ENCODE measurements around the gene CCDC171. TPM values are rescaled to one million over a fixed set of nuclear protein-coding genes. Genes with fewer than 3 reads are reported as not detected.

Gene CCDC171
- total RNA-seq, 4 donors from 2014 or later, result 1.1 to 5.1 (median 3.6) TPM

GRCh38 chr9:15735083-15735857 lies 182.4 kb downstream of the CCDC171 start:
- H3K4me3 ChIP-seq, result no peak overlapping the region
- H3K27ac ChIP-seq, result no peak overlapping the region
- H3K36me3 ChIP-seq, result no peaks in the 10 kb centered on the region
- 68 to 75% methylated on average over 5 of the region's 5 CpGs for WGBS, 2 donors (ENCODE audit: low coverage in 1 of 2)
- peaks cover 0 to 6% (median 0%) of the 10 kb centered on the region in 4 donors for H3K4me1 ChIP-seq
- no peaks in the 10 kb centered on the region for H3K27me3 ChIP-seq
- in situ Hi-C loops (cut with MboI; ENCODE audit: low pct_ligation_motif_present in 1 of 4, low pct_unique_long_range_greater_than_20kb in 1 of 4, low sequenced_read_pairs in 3 of 4) (no loop called here), intact Hi-C loops (cut with DNase I; ENCODE audit: low total_unique reads) (no loop called here)
- TF ChIP-seq CTCF (IDR thresholded peaks at IDR 0.05), result no peak
- TF ChIP-seq EP300 (IDR thresholded peaks at IDR 0.05; ENCODE audit: low read depth), result no peak
- TF ChIP-seq POLR2AphosphoS5 (IDR thresholded peaks at IDR 0.05), result no peak
- TF ChIP-seq POLR2A (IDR thresholded peaks at IDR 0.05), result no peak
- no peaks in the 10 kb centered on the region for H3K9me3 ChIP-seq
- DNase-seq, result no peak

- H3K27ac ChIP-seq, result no peak overlapping the region
- in situ Hi-C loops (cut with MboI; ENCODE audit: low pct_ligation_motif_present in 1 of 4, low pct_unique_long_range_greater_than_20kb in 1 of 4, low sequenced_read_pairs in 3 of 4) (no loop called here), intact Hi-C loops (cut with DNase I; ENCODE audit: low total_unique reads) (no loop called here)
- H3K9me3 ChIP-seq, result no peaks in the 10 kb centered on the region
- no peak overlapping the region for H3K4me3 ChIP-seq
- no peaks in the 10 kb centered on the region for H3K27me3 ChIP-seq
- peaks cover 0 to 6% (median 0%) of the 10 kb centered on the region in 4 donors for H3K4me1 ChIP-seq
- 95% methylated on average over 6 of the region's 6 CpGs; no CpG with 5 or more reads in 1 of the 2 donors for WGBS, 2 donors (ENCODE audit: low coverage in 1 of 2)
- TF ChIP-seq POLR2A (IDR thresholded peaks at IDR 0.05) (no peak), CTCF (IDR thresholded peaks at IDR 0.05) (no peak), EP300 (IDR thresholded peaks at IDR 0.05; ENCODE audit: low read depth) (no peak), POLR2AphosphoS5 (IDR thresholded peaks at IDR 0.05) (no peak)
- DNase-seq, result no peak
- H3K36me3 ChIP-seq, result no peaks in the 10 kb centered on the region
These were observed 183.7 kb downstream of the CCDC171 start for GRCh38 chr9:15736569-15736968.

GRCh38 chr9:15738011-15738410 lies 185.2 kb downstream of the CCDC171 start:
- Histone ChIP-seq H3K9me3 (no peaks in the 10 kb centered on the region), H3K4me3 (no peak overlapping the region), H3K4me1 (peaks cover 0 to 6% (median 0%) of the 10 kb centered on the region in 4 donors), H3K27ac (no peak overlapping the region), H3K27me3 (no peaks in the 10 kb centered on the region), H3K36me3 (no peaks in the 10 kb centered on the region)
- in situ Hi-C loops (cut with MboI; ENCODE audit: low pct_ligation_motif_present in 1 of 4, low pct_unique_long_range_greater_than_20kb in 1 of 4, low sequenced_read_pairs in 3 of 4), result no loop called here
- intact Hi-C loops (cut with DNase I; ENCODE audit: low total_unique reads), result no loop called here
- WGBS, 2 donors (ENCODE audit: low coverage in 1 of 2), result 50 to 53% methylated on average over 1 of the region's 1 CpG
- DNase-seq, result no peak
- TF ChIP-seq CTCF (IDR thresholded peaks at IDR 0.05), result no peak
- no peak for TF ChIP-seq POLR2AphosphoS5 (IDR thresholded peaks at IDR 0.05)
- TF ChIP-seq POLR2A (IDR thresholded peaks at IDR 0.05), result no peak
- TF ChIP-seq EP300 (IDR thresholded peaks at IDR 0.05; ENCODE audit: low read depth), result no peak

GRCh38 chr9:15741015-15741414 lies 188.2 kb downstream of the CCDC171 start:
- WGBS, 2 donors (ENCODE audit: low coverage in 1 of 2), result 44 to 93% methylated on average over 1 to 2 of the region's 2 CpGs
- Histone ChIP-seq H3K27me3 (no peaks in the 10 kb centered on the region), H3K4me1 (no peaks in the 10 kb centered on the region), H3K4me3 (no peak overlapping the region), H3K9me3 (no peaks in the 10 kb centered on the region), H3K36me3 (no peaks in the 10 kb centered on the region), H3K27ac (no peak overlapping the region)
- no peak for DNase-seq
- no peak for TF ChIP-seq EP300 (IDR thresholded peaks at IDR 0.05; ENCODE audit: low read depth)
- TF ChIP-seq POLR2AphosphoS5 (IDR thresholded peaks at IDR 0.05), result no peak
- no peak for TF ChIP-seq CTCF (IDR thresholded peaks at IDR 0.05)
- TF ChIP-seq POLR2A (IDR thresholded peaks at IDR 0.05), result no peak
- intact Hi-C loops (cut with DNase I; ENCODE audit: low total_unique reads) (no loop called here), in situ Hi-C loops (cut with MboI; ENCODE audit: low pct_ligation_motif_present in 1 of 4, low pct_unique_long_range_greater_than_20kb in 1 of 4, low sequenced_read_pairs in 3 of 4) (no loop called here)
